ENCODE results near the gene SLC4A11.

SLC4A11 gene

GRCh38 chr20:3177746-3178485 lies 61.1 kb downstream of the SLC4A11 start:
- H3K4me3 ChIP-seq (ENCODE audit: low read depth, low read length) = no peak overlapping the region

Measured in iPS-11a (cell line).